GM12865 (cell line): ENCODE data around the gene RABGAP1.

Source experiments
- DNase-seq: peaks from one replicate; pipeline ENCODE4 v3.0.0; 2010; ENCODE audit warnings: low read depth
- H3K4me3 ChIP-seq: 2 replicates; pipeline ENCODE4 v1.5.1; 2011; ENCODE audit warnings: mild to moderate bottlenecking, low read depth, low read length, control low read depth
- CTCF ChIP-seq: IDR thresholded peaks from 2 replicates; pipeline ENCODE4 v1.5.1; 2011; ENCODE audit warnings: low read length, control low read depth, low read depth, inconsistent platforms; ENCODE audit not compliant: insufficient read depth; ENCODE audit errors: missing control alignments

Gene RABGAP1

DNA sequence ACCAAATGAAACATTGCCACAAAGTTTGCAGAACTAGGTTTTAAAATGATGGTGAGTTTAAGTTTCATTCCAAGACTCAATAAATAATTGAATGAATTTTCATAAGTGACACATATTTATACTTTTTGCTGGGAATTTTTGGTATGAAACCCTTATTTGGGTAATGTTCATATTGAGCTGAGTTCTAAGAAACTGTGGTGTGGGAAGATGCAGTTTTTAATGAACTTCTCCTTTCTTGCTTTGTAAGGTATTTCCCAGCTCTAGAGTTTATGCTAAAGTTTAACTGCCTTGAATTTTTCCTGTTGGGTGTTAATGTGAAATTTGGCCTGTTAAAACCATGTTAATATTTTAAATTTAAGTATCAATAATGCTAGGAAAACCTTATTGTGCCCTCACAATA, 15.1 kb downstream of the RABGAP1 start:
- DNase-seq = no peak
- no peak overlapping the region for H3K4me3 ChIP-seq
- TF ChIP-seq CTCF = no peak

- TF ChIP-seq CTCF = no peak
- DNase-seq = no peak
- H3K4me3 ChIP-seq = no peak overlapping the region
Observed at GRCh38 chr9:122961139-122961538, 20.3 kb downstream of the RABGAP1 start.

DNA sequence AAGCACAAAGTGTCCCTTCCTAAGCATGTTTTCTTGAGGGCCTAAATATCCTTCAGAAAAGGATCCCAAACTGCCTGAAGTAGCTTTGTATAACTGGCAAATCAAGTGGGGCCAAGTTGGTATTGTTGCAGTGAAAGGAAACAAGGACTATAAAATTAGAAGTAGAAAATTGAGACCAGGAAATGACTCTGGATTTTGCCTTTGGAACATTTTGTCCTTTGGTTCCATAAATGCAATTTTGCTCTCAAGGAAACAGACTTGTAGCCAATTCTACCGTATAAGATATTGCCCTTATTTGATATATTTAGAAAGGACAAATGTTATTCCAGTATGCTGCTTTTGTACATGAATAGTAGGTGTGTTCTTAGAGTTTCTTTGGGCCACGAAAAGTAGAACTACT, 34.4 kb downstream of the RABGAP1 start:
- no peak for DNase-seq
- no peak overlapping the region for H3K4me3 ChIP-seq
- no peak for TF ChIP-seq CTCF

DNA sequence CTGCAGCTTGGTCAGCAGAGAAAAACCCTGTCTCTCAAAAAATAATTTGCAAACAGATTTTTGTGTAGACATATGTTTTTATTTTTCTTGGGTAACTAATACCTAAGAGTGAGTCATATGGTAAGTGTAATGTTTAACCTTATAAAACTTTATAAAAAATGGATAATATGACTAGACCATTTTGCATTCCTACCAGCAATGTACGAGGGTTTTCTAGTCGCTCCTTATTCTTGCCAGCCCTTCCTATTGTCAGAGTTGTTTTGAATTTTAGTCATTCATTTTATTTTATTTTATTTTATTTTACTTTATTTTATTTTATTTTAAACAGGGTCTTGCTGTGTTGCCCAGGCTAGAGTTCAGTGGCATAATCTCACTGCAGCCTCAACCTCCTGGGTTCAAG, 37.8 kb downstream of the RABGAP1 start:
- no peak overlapping the region for H3K4me3 ChIP-seq
- no peak for DNase-seq
- TF ChIP-seq CTCF = no peak

- no peak for TF ChIP-seq CTCF
- no peak overlapping the region for H3K4me3 ChIP-seq
- DNase-seq = peak; percentile 24
Observed at GRCh38 chr9:122986010-122986409, 45.2 kb downstream of the RABGAP1 start.

DNA sequence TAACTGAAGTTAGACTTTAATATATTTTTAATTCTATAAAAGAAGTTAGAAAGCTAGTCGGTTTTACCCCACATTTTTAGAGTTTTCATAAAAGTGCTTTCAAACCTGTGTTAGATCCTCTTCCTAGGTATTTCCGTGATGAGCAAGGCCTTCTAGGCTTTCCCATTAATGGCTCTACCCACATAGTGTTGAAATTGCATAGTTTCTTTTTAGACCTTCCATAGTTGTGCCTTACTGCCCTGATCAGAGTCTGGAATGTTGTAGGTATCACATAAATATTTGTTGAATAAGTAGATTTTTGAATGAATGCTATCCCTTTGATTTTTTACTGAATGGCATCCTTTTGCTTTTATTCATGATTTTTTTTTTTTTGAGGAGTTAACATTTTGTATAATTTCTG, 47.3 kb downstream of the RABGAP1 start:
- TF ChIP-seq CTCF = no peak
- no peak overlapping the region for H3K4me3 ChIP-seq
- DNase-seq = no peak

GRCh38 chr9:122988920-122989621, 48.3 kb downstream of the RABGAP1 start:
- DNase-seq = peak; percentile 74
- TF ChIP-seq CTCF = no peak
- no peak overlapping the region for H3K4me3 ChIP-seq
